Activated naive CD4-positive, alpha-beta T cell treated with anti-CD3 and anti-CD28 coated beads, Interleukin-2, amount 10 ng/mL, durations not matched to agents 7 days and 5 days (primary cell): ENCODE data around the gene HS6ST1.

Experiments
- CTCF ChIA-PET: fragments of 350-600 bp; sonication (Branson Sonifier 250); formaldehyde crosslinking; loops from one replicate; lab custom pipeline; 2021; ENCODE audit warnings: antibody characterized with exemption; lab: Charles Lee
- DNase-seq: peaks from one replicate; pipeline ENCODE4 v3.0.0-alpha.2; 2020
- H3K27ac Mint-ChIP-seq: one replicate; pipeline ENCODE4 v1.8.0; 2021; ENCODE audit warnings: mild to moderate bottlenecking, moderate library complexity, mixed read lengths
- H3K27me3 Mint-ChIP-seq: one replicate; pipeline ENCODE4 v1.8.0; 2021; ENCODE audit warnings: mild to moderate bottlenecking, mixed read lengths
- H3K36me3 Mint-ChIP-seq: one replicate; pipeline ENCODE4 v1.8.0; 2021; ENCODE audit warnings: mixed read lengths
- H3K4me1 Mint-ChIP-seq: one replicate; pipeline ENCODE4 v1.8.0; 2021; ENCODE audit warnings: mixed read lengths
- H3K4me3 Mint-ChIP-seq: one replicate; pipeline ENCODE4 v1.8.0; 2021; ENCODE audit warnings: mild to moderate bottlenecking, moderate library complexity, mixed read lengths
- H3K9me3 Mint-ChIP-seq: one replicate; pipeline ENCODE4 v1.8.0; 2021; ENCODE audit warnings: mixed read lengths

The HS6ST1 gene

GRCh38 chr2:128304330-128304714 is 14.3 kb downstream of the HS6ST1 start:
- no peak for DNase-seq
- H3K27ac Mint-ChIP-seq, result no peak overlapping the region
- H3K9me3 Mint-ChIP-seq, result no peaks in the 10 kb centered on the region
- H3K4me1 Mint-ChIP-seq, result no peaks in the 10 kb centered on the region
- H3K36me3 Mint-ChIP-seq, result no peaks in the 10 kb centered on the region
- CTCF ChIA-PET, result interaction anchor here (1.0 kb wide), 1 partner anchor 19 kb away, joined by 3 read pairs; no protein-coding TSS in a partner anchor
- H3K4me3 Mint-ChIP-seq, result no peak overlapping the region
- no peaks in the 10 kb centered on the region for H3K27me3 Mint-ChIP-seq

- Mint-ChIP-seq H3K27ac (no peak overlapping the region), H3K27me3 (no peaks in the 10 kb centered on the region), H3K4me3 (no peak overlapping the region), H3K36me3 (no peaks in the 10 kb centered on the region), H3K9me3 (no peaks in the 10 kb centered on the region), H3K4me1 (no peaks in the 10 kb centered on the region)
- no peak for DNase-seq
- CTCF ChIA-PET, result interaction anchor here (1.0 kb wide), 1 partner anchor 20 kb away, joined by 3 read pairs; no protein-coding TSS in a partner anchor
These were observed 14.8 kb downstream of the HS6ST1 start for GRCh38 chr2:128303911-128304310.

- Mint-ChIP-seq H3K27me3 (no peaks in the 10 kb centered on the region), H3K4me1 (no peaks in the 10 kb centered on the region), H3K4me3 (no peak overlapping the region), H3K36me3 (no peaks in the 10 kb centered on the region), H3K27ac (no peak overlapping the region), H3K9me3 (peaks cover 2% of the 10 kb centered on the region)
- CTCF ChIA-PET, result interaction anchor here (1.0 kb wide), 1 partner anchor 20 kb away, joined by 3 read pairs; no protein-coding TSS in a partner anchor
- no peak for DNase-seq
These were observed 15.4 kb downstream of the HS6ST1 start for GRCh38 chr2:128303095-128303791.

GRCh38 chr2:128302744-128303067 is 16.0 kb downstream of the HS6ST1 start:
- Mint-ChIP-seq H3K27me3 (no peaks in the 10 kb centered on the region), H3K4me3 (no peak overlapping the region), H3K27ac (no peak overlapping the region), H3K9me3 (peaks cover 2% of the 10 kb centered on the region), H3K36me3 (no peaks in the 10 kb centered on the region), H3K4me1 (no peaks in the 10 kb centered on the region)
- CTCF ChIA-PET, result no interaction called here
- DNase-seq, result no peak

DNA sequence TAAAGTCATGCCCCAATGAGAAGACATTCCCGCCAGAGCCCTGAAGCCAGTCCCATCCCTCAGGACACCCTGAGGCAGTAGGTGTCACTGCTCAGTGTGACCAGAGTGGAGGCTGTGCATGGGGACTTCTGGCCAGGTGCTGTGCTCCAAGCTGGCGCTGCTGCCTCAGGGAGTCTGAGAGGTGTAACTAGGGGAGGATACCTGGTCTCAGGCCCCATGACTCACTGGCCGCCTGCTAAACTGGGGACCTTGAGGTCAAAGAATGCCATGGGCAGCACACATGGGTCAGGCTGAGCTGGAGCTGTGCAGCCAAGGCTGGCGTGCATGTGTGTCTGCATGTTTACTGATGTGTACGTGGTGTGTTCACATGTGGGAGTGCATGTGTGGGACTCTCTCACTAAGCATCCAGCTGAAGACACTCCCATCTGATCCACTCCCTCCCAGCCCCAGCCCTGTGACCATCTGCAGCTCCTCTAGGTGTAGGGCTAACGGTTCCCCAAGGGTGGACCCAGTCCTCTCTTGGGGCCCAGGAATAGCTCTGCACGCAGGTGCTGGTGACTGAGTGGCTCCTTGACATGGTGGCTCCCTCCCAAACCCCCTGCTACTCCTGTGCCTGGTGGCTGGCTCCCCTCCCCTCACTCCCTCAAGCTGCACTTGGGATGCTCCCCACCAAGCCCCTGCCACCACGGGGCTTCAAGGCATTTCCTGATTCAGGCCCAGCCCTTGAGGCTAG is 16.5 kb downstream of the HS6ST1 start:
- Mint-ChIP-seq H3K4me1 (no peaks in the 10 kb centered on the region), H3K36me3 (no peaks in the 10 kb centered on the region), H3K27ac (no peak overlapping the region), H3K27me3 (no peaks in the 10 kb centered on the region), H3K4me3 (no peak overlapping the region), H3K9me3 (peaks cover 2% of the 10 kb centered on the region)
- CTCF ChIA-PET, result no interaction called here
- DNase-seq, result no peak

- Mint-ChIP-seq H3K4me1 (no peaks in the 10 kb centered on the region), H3K27me3 (no peaks in the 10 kb centered on the region), H3K27ac (no peak overlapping the region), H3K9me3 (peaks cover 2% of the 10 kb centered on the region), H3K4me3 (no peak overlapping the region), H3K36me3 (no peaks in the 10 kb centered on the region)
- CTCF ChIA-PET, result no interaction called here
- DNase-seq, result no peak
These were observed 17.1 kb downstream of the HS6ST1 start for GRCh38 chr2:128301501-128301966.

GRCh38 chr2:128301021-128301420 is 17.6 kb downstream of the HS6ST1 start:
- H3K9me3 Mint-ChIP-seq, result peaks cover 2% of the 10 kb centered on the region
- no peak overlapping the region for H3K4me3 Mint-ChIP-seq
- no peaks in the 10 kb centered on the region for H3K4me1 Mint-ChIP-seq
- no peak for DNase-seq
- H3K27ac Mint-ChIP-seq, result no peak overlapping the region
- no peaks in the 10 kb centered on the region for H3K36me3 Mint-ChIP-seq
- CTCF ChIA-PET, result no interaction called here
- H3K27me3 Mint-ChIP-seq, result no peaks in the 10 kb centered on the region

GRCh38 chr2:128300151-128301020 is 18.3 kb downstream of the HS6ST1 start:
- CTCF ChIA-PET, result no interaction called here
- Mint-ChIP-seq H3K4me3 (no peak overlapping the region), H3K9me3 (peaks cover 2% of the 10 kb centered on the region), H3K4me1 (no peaks in the 10 kb centered on the region), H3K27me3 (no peaks in the 10 kb centered on the region), H3K36me3 (no peaks in the 10 kb centered on the region), H3K27ac (no peak overlapping the region)
- DNase-seq, result no peak

DNA sequence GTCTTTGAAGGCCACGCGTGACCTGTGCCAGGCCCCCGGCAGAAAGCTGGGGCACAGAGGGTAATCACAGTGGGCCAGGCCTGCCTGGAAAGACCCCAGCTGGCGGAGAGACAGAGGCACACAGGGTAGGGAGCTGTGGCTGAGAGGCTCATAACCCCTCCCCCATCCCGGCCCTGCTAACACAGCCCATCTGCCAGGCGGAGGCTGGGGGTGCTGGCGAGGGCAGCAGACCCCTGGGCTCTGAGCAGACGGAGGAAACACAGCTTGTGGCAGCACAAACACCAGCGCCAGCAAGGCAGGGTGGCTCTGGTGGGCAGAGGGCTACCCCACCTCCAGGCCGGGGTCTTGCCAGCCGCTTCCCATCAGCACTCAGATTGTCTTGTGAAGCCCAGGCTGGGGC is 19.0 kb downstream of the HS6ST1 start:
- Mint-ChIP-seq H3K27me3 (no peaks in the 10 kb centered on the region), H3K4me3 (no peak overlapping the region), H3K9me3 (peaks cover 2% of the 10 kb centered on the region), H3K36me3 (no peaks in the 10 kb centered on the region), H3K4me1 (no peaks in the 10 kb centered on the region), H3K27ac (no peak overlapping the region)
- DNase-seq, result no peak
- CTCF ChIA-PET, result no interaction called here

- H3K36me3 Mint-ChIP-seq, result no peaks in the 10 kb centered on the region
- H3K9me3 Mint-ChIP-seq, result peaks cover 2% of the 10 kb centered on the region
- H3K4me1 Mint-ChIP-seq, result no peaks in the 10 kb centered on the region
- no peak overlapping the region for H3K27ac Mint-ChIP-seq
- no peak for DNase-seq
- no peak overlapping the region for H3K4me3 Mint-ChIP-seq
- CTCF ChIA-PET, result no interaction called here
- no peaks in the 10 kb centered on the region for H3K27me3 Mint-ChIP-seq
These were observed 19.7 kb downstream of the HS6ST1 start for GRCh38 chr2:128298846-128299507.

GRCh38 chr2:128298286-128298685 is 20.4 kb downstream of the HS6ST1 start:
- no peaks in the 10 kb centered on the region for H3K4me1 Mint-ChIP-seq
- CTCF ChIA-PET, result no interaction called here
- DNase-seq, result no peak
- no peak overlapping the region for H3K27ac Mint-ChIP-seq
- H3K36me3 Mint-ChIP-seq, result no peaks in the 10 kb centered on the region
- H3K27me3 Mint-ChIP-seq, result no peaks in the 10 kb centered on the region
- H3K4me3 Mint-ChIP-seq, result no peak overlapping the region
- H3K9me3 Mint-ChIP-seq, result peaks cover 2% of the 10 kb centered on the region

GRCh38 chr2:128293870-128294455 is 24.7 kb downstream of the HS6ST1 start:
- no peak for DNase-seq
- Mint-ChIP-seq H3K4me3 (no peak overlapping the region), H3K4me1 (no peaks in the 10 kb centered on the region), H3K27ac (no peak overlapping the region), H3K36me3 (no peaks in the 10 kb centered on the region), H3K9me3 (peaks cover 2% of the 10 kb centered on the region), H3K27me3 (no peaks in the 10 kb centered on the region)
- CTCF ChIA-PET, result no interaction called here

DNA sequence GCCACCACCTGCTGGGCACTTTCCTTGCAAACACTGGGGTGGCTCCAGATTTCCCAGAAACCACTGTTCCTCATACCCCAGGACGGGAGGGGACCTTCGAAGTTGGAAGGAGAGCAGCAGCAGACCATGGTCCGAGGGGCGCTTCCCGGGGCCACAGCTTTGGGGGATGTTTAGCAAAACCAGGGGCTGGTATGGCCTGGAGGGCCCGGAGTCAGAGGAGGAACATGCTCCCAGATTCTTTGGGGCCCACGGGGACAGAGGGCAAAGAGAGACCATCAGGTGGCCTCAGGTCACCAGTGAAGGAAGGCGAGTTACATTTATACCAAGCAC is 25.3 kb downstream of the HS6ST1 start:
- H3K4me1 Mint-ChIP-seq, result no peaks in the 10 kb centered on the region
- no peak overlapping the region for H3K27ac Mint-ChIP-seq
- DNase-seq, result no peak
- CTCF ChIA-PET, result no interaction called here
- no peaks in the 10 kb centered on the region for H3K27me3 Mint-ChIP-seq
- H3K4me3 Mint-ChIP-seq, result no peak overlapping the region
- H3K9me3 Mint-ChIP-seq, result peaks cover 1% of the 10 kb centered on the region
- no peaks in the 10 kb centered on the region for H3K36me3 Mint-ChIP-seq
